CD14-positive monocyte (primary cell): ENCODE data around the gene VSIG10L2. TPM values are rescaled to one million over a fixed set of nuclear protein-coding genes. Genes with fewer than 3 reads are reported as not detected.
"Not testable (repeated sequence)": the region's sequence is repeated elsewhere in the genome, so short reads cannot be mapped to it uniquely, and the experiment has no call there.

Experiments
- DNase-seq, 3 donors: peaks; one replicate each; pipeline ENCODE4 v3.0.0-alpha.2; 2011 to 2022
- H2AFZ ChIP-seq: 2 replicates; pipeline ENCODE4 v1.6.0; 2012; ENCODE audit warnings: mild to moderate bottlenecking, low read depth, low read length, inconsistent platforms; ENCODE audit not compliant: insufficient read depth, poor library complexity, severe bottlenecking
- H3K27ac ChIP-seq, 2 donors: 1 replicate in 1 of 2; 2 replicates in 1 of 2; pipeline ENCODE4 v1.5.1; 2012 to 2013; ENCODE audit warnings: low read length in 2 of 2, control low read depth in 1 of 2, inconsistent platforms in 1 of 2, low read depth in 1 of 2, mild to moderate bottlenecking in 1 of 2
- H3K27me3 ChIP-seq, 2 donors: one replicate each; pipeline versions ENCODE4 v1.6.0 to v1.6.1; 2011 to 2013; ENCODE audit warnings: low read length in 2 of 2; ENCODE audit not compliant: control insufficient read depth in 2 of 2, insufficient read depth in 2 of 2
- H3K36me3 ChIP-seq, 2 donors: replicated peaks in 1 of 2; 1 replicate in 1 of 2; 2 replicates in 1 of 2; pipeline versions ENCODE4 v1.5.1 to v1.6.1; 2012 to 2013; ENCODE audit warnings: low read length in 2 of 2, control low read depth in 1 of 2, inconsistent platforms in 1 of 2, mild to moderate bottlenecking in 1 of 2; ENCODE audit not compliant: insufficient read depth in 2 of 2, control insufficient read depth in 1 of 2
- H3K4me1 ChIP-seq, 2 donors: 1 replicate in 1 of 2; 2 replicates in 1 of 2; pipeline versions ENCODE4 v1.5.1 to v1.6.1; 2012 to 2013; ENCODE audit warnings: low read length in 2 of 2, control low read depth in 1 of 2, inconsistent platforms in 1 of 2, mild to moderate bottlenecking in 1 of 2, moderate library complexity in 1 of 2; ENCODE audit not compliant: insufficient read depth in 2 of 2, control insufficient read depth in 1 of 2
- H3K4me2 ChIP-seq: replicated peaks from 2 replicates; pipeline ENCODE3; 2012; ENCODE audit warnings: low read length, moderate library complexity, mild to moderate bottlenecking; ENCODE audit not compliant: poor library complexity, severe bottlenecking; ENCODE audit errors: extremely low read depth
- H3K4me3 ChIP-seq, 3 experiments: fragments of 200-600 bp in 1 of 3; sonication (generic) in 1 of 3; replicated peaks in 1 of 3; 1 replicate in 2 of 3; 2 replicates in 1 of 3; pipeline ENCODE4 v1.5.1; 2011 to 2013; ENCODE audit warnings: low read length in 3 of 3, mild to moderate bottlenecking in 3 of 3, control low read depth in 2 of 3, low read depth in 2 of 3, inconsistent platforms in 1 of 3, moderate library complexity in 1 of 3
- H3K79me2 ChIP-seq: 2 replicates; pipeline ENCODE4 v1.6.0; 2012; ENCODE audit warnings: mild to moderate bottlenecking, control low read depth, inconsistent platforms, low read length, moderate library complexity; ENCODE audit not compliant: insufficient read depth
- H3K9ac ChIP-seq: 2 replicates; pipeline ENCODE4 v1.6.0; 2017; ENCODE audit warnings: low read length, mild to moderate bottlenecking; ENCODE audit not compliant: insufficient read depth, poor library complexity, severe bottlenecking
- H3K9me3 ChIP-seq, 2 donors: replicated peaks in 1 of 2; 1 replicate in 1 of 2; 2 replicates in 1 of 2; pipeline versions ENCODE4 v1.5.1 to v1.6.1; 2012 to 2013; ENCODE audit warnings: low read length in 2 of 2, control low read depth in 1 of 2; ENCODE audit not compliant: control insufficient read depth in 1 of 2, insufficient read depth in 1 of 2
- H4K20me1 ChIP-seq: 2 replicates; pipeline ENCODE4 v1.6.0; 2012; ENCODE audit warnings: mild to moderate bottlenecking, low read length, control low read depth, moderate library complexity; ENCODE audit not compliant: insufficient read depth
- H3K27ac Mint-ChIP-seq, 7 donors: one replicate each; pipeline ENCODE4 v1.8.0; 2020; ENCODE audit warnings: mild to moderate bottlenecking in 7 of 7, mixed read lengths in 7 of 7, moderate library complexity in 6 of 7, inconsistent platforms in 2 of 7
- H3K27me3 Mint-ChIP-seq, 3 donors: one replicate each; pipeline ENCODE4 v1.8.0; 2021 to 2022; ENCODE audit warnings: low read depth in 3 of 3, mild to moderate bottlenecking in 3 of 3, mixed read lengths in 3 of 3, moderate library complexity in 3 of 3, inconsistent platforms in 1 of 3
- H3K36me3 Mint-ChIP-seq, 2 donors: one replicate each; pipeline ENCODE4 v1.8.0; 2020; ENCODE audit warnings: mixed read lengths in 2 of 2, inconsistent platforms in 1 of 2, mild to moderate bottlenecking in 1 of 2
- H3K4me1 Mint-ChIP-seq: one replicate; pipeline ENCODE4 v1.8.0; 2020; ENCODE audit warnings: mild to moderate bottlenecking, mixed read lengths
- H3K4me3 Mint-ChIP-seq, 2 donors: one replicate each; pipeline ENCODE4 v1.8.0; 2020; ENCODE audit warnings: mild to moderate bottlenecking in 2 of 2, mixed read lengths in 2 of 2, moderate library complexity in 1 of 2
- H3K9me3 Mint-ChIP-seq, 7 donors: one replicate each; pipeline ENCODE4 v1.8.0; 2020 to 2022; ENCODE audit warnings: mixed read lengths in 7 of 7, mild to moderate bottlenecking in 6 of 7, moderate library complexity in 6 of 7, inconsistent platforms in 2 of 7
- CTCF ChIP-seq: fragments of 200-600 bp; IDR thresholded peaks from one replicate; pipeline ENCODE4 v1.8.0; 2022; ENCODE audit warnings: antibody characterized with exemption, mild to moderate bottlenecking
- WGBS: methylation state at CpG from one replicate; pipeline ENCODE4 v1.1.5; 2013; ENCODE audit warnings: missing lambda C conversion rate; ENCODE audit not compliant: insufficient coverage; 5-methylcytosine and 5-hydroxymethylcytosine counted together
- intact Hi-C, 2 donors: fragments of 100-400 bp; cut with micrococcal nuclease; formaldehyde crosslinking; loops; one replicate each; pipeline versions ENCODE4 v1.15.0 to v1.15.1; 2023
- polyA plus RNA-seq, 3 donors: library from polyadenylated mRNA; depleted of rRNA in 1 of 3; unstranded in 2 of 3; stranded (reverse) in 1 of 3; fragments of 300-500 nt in 2 of 3; fragments of >200 nt in 1 of 3; fragmentation: Illumina TruSeq in 2 of 3; gene quantifications; 1 replicate in 2 of 3; 2 replicates in 1 of 3; pipeline ENCODE4 v1.2.3, GENCODE V29; 2012 to 2021

The VSIG10L2 gene
- polyA plus RNA-seq, 3 donors: not detected

GRCh38 chr11:125982348-125982730 is 36.5 kb downstream of the VSIG10L2 start:
- Mint-ChIP-seq H3K36me3 (no peaks in the 10 kb centered on the region), H3K9me3 (peaks cover 0 to 3% (median 0%) of the 10 kb centered on the region in 7 donors), H3K4me3 (no peak overlapping the region), H3K4me1 (peaks cover 8% of the 10 kb centered on the region), H3K27ac (no peak overlapping the region), H3K27me3 (peaks cover 1 to 5% (median 4%) of the 10 kb centered on the region in 3 donors)
- no peak overlapping the region for H3K27ac ChIP-seq
- H3K9ac ChIP-seq: no peak overlapping the region
- no peak overlapping the region for H2AFZ ChIP-seq
- no peaks in the 10 kb centered on the region for H3K4me1 ChIP-seq
- no CpG with 5 or more reads among the region's 3 CpGs for WGBS
- no peaks in the 10 kb centered on the region for H4K20me1 ChIP-seq
- H3K4me3 ChIP-seq: no peak overlapping the region
- no peaks in the 10 kb centered on the region for H3K36me3 ChIP-seq
- no peak for DNase-seq
- no peak for TF ChIP-seq CTCF
- no peaks in the 10 kb centered on the region for H3K79me2 ChIP-seq
- no peak overlapping the region for H3K4me2 ChIP-seq
- no peaks in the 10 kb centered on the region for H3K27me3 ChIP-seq
- intact Hi-C loops: no loop called here
- no peaks in the 10 kb centered on the region for H3K9me3 ChIP-seq

- H3K27ac Mint-ChIP-seq, H3K27me3 Mint-ChIP-seq, H3K4me3 ChIP-seq, intact Hi-C loops, H2AFZ ChIP-seq, H3K4me2 ChIP-seq, H4K20me1 ChIP-seq, H3K4me3 Mint-ChIP-seq, H3K4me1 ChIP-seq, H3K27me3 ChIP-seq, H3K9me3 ChIP-seq, H3K9ac ChIP-seq, H3K36me3 ChIP-seq, H3K27ac ChIP-seq, H3K36me3 Mint-ChIP-seq, H3K9me3 Mint-ChIP-seq, H3K4me1 Mint-ChIP-seq, DNase-seq, H3K79me2 ChIP-seq: not testable (repeated sequence)
- no CpG with 5 or more reads among the region's 6 CpGs for WGBS
Measured at GRCh38 chr11:125985956-125986355, 40.1 kb downstream of the VSIG10L2 start.
